Measurements from ENCODE around the gene SLC43A2. TPM values are rescaled to one million over a fixed set of nuclear protein-coding genes. Genes with fewer than 3 reads are reported as not detected.
"Not testable (repeated sequence)": the region's sequence is repeated elsewhere in the genome, so short reads cannot be mapped to it uniquely, and the experiment has no call there.

Gene SLC43A2
- total and polyA plus RNA-seq, 2 donors from 2014 or later, result 48.9 to 60.4 TPM

DNA sequence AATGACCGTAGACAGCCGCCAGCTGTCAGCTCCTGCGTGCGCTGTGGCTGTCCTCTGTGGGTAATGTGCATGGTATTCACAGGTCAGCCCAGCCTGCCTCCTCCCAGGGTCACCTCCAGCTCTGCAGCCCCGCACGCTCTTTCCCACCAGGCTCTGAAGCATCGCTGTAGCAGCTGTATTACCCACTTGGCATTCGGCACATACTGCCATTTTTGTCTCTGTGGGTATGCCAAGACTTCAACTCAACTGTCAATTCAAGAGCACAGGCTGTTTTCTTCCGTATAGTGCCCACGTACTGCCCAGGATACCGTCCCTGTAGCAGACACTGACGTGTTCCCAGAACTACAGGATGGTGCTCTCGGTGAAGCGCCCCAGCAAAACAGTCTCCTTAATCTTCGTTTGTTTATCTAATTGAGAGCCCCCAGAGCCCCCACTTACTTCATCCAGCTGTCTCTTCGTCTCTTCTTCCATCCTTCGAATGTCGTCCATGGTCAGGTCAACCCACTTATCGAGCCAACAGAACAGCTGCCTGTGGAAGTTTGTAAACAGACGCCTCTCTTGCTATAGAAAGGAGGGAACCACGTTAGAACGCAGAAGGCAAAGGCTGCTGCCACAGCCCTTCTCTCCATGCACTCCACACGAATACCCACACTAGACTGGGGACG, 94.8 kb downstream of the SLC43A2 start:
- FAIRE-seq (no peak), DNase-seq (no peak)
- no peak overlapping the region for H3K27ac ChIP-seq (ENCODE audit: low read depth in 2 of 2, low read length in 2 of 2)
- H3K4me3 ChIP-seq (ENCODE audit: low read length in 3 of 3), result no peak overlapping the region
- no peaks in the 10 kb centered on the region for H3K27me3 ChIP-seq (ENCODE audit: control insufficient read depth, insufficient read depth, low read length)
- H3K9ac ChIP-seq (ENCODE audit: low read length in 3 of 3), result no peak overlapping the region
- H3K36me3 ChIP-seq (ENCODE audit: control insufficient read depth in 2 of 3, insufficient read depth in 3 of 3, low read length in 3 of 3), result peaks cover 3 to 59% (median 32%) of the 10 kb centered on the region in 3 donors
- TF ChIP-seq, protein P1, sequence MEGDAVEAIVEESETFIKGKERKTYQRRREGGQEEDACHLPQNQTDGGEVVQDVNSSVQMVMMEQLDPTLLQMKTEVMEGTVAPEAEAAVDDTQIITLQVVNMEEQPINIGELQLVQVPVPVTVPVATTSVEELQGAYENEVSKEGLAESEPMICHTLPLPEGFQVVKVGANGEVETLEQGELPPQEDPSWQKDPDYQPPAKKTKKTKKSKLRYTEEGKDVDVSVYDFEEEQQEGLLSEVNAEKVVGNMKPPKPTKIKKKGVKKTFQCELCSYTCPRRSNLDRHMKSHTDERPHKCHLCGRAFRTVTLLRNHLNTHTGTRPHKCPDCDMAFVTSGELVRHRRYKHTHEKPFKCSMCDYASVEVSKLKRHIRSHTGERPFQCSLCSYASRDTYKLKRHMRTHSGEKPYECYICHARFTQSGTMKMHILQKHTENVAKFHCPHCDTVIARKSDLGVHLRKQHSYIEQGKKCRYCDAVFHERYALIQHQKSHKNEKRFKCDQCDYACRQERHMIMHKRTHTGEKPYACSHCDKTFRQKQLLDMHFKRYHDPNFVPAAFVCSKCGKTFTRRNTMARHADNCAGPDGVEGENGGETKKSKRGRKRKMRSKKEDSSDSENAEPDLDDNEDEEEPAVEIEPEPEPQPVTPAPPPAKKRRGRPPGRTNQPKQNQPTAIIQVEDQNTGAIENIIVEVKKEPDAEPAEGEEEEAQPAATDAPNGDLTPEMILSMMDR (IDR thresholded peaks at IDR 0.05; ENCODE audit: borderline replicate concordance, extremely low read depth, insufficient read depth), result no peak
- no peaks in the 10 kb centered on the region for H3K4me1 ChIP-seq (ENCODE audit: control insufficient read depth in 2 of 3, insufficient read depth in 2 of 3, low read depth in 1 of 3, low read length in 3 of 3)
- H3K9me3 ChIP-seq (ENCODE audit: control insufficient read depth in 2 of 3, insufficient read depth in 1 of 3, low read length in 3 of 3), result no peaks in the 10 kb centered on the region
- intact Hi-C loops (cut with DNase I), result no loop called here

DNA sequence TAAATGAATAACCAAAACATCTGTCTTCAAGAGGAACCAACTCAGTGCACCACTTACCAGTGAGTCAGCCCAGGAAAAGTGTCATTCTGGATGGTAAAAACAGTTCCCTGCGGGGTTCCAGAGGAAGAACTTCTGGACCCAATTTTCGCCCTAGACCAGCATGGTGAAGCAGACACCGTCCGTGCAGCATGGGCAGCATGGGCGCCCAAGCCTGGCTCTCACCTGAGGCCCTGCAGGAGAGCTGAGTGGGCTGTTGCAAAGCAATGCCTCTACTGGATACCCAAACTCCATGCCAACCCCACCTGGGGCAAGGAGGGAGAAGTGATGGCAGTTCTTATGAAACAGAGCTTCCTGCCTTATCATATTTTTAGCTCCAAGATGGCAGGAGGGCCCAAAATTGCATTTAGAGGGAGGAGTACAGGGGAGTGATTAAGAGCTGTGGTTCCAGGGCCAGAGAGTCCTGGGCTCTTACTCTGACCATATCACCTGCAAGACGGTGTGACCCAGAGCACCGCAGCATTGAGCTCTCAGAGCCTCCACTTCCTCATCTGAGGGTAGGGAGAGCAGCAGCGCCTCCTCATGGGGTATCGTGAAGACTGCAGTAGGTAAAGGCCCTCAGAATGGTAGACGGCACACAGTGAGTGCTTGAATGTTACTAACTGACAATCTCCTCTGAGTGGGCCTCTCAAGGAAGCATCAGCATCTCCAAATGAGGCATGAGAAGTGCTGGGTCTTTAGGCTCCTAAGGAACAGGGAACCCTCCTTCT, 95.6 kb downstream of the SLC43A2 start:
- Histone ChIP-seq H3K36me3 (ENCODE audit: control insufficient read depth in 2 of 3, insufficient read depth in 3 of 3, low read length in 3 of 3) (peaks cover 3 to 56% (median 25%) of the 10 kb centered on the region in 3 donors), H3K4me1 (ENCODE audit: control insufficient read depth in 2 of 3, insufficient read depth in 2 of 3, low read depth in 1 of 3, low read length in 3 of 3) (no peaks in the 10 kb centered on the region), H3K4me3 (ENCODE audit: low read length in 3 of 3) (no peak overlapping the region), H3K27me3 (ENCODE audit: control insufficient read depth, insufficient read depth, low read length) (no peaks in the 10 kb centered on the region), H3K9ac (ENCODE audit: low read length in 3 of 3) (no peak overlapping the region), H3K27ac (ENCODE audit: low read depth in 2 of 2, low read length in 2 of 2) (no peak overlapping the region), H3K9me3 (ENCODE audit: control insufficient read depth in 2 of 3, insufficient read depth in 1 of 3, low read length in 3 of 3) (no peaks in the 10 kb centered on the region)
- TF ChIP-seq, protein P1 (IDR thresholded peaks at IDR 0.05; ENCODE audit: borderline replicate concordance, extremely low read depth, insufficient read depth), result no peak
- intact Hi-C loops (cut with DNase I), result no loop called here
- FAIRE-seq (no peak), DNase-seq (no peak)

DNA sequence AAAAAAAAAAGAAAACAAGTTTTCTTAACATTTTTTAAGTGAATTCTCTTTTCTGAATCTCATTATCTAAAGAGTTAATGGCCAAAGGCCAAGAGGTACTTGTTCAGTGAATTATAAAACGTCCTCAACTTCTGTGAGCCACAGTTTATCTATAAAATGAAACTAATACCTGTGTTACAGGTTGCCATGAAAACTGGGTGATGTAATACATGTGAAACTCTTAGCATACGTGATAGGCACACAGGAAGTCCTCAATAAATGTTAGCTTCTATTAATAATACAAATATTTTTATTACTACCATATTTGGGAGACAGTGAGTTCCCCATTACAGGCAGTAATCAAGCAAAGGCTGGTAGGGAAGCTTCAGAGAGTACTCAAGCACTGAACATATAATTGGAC, 98.8 kb downstream of the SLC43A2 start:
- no peak overlapping the region for H3K4me3 ChIP-seq (ENCODE audit: low read length in 3 of 3)
- H3K27ac ChIP-seq (ENCODE audit: low read depth in 2 of 2, low read length in 2 of 2), result no peak overlapping the region
- H3K9me3 ChIP-seq (ENCODE audit: control insufficient read depth in 2 of 3, insufficient read depth in 1 of 3, low read length in 3 of 3), result no peaks in the 10 kb centered on the region
- TF ChIP-seq, protein P1 (IDR thresholded peaks at IDR 0.05; ENCODE audit: borderline replicate concordance, extremely low read depth, insufficient read depth), result no peak
- intact Hi-C loops (cut with DNase I), result no loop called here
- FAIRE-seq, result no peak
- DNase-seq, result no peak
- no peaks in the 10 kb centered on the region for H3K27me3 ChIP-seq (ENCODE audit: control insufficient read depth, insufficient read depth, low read length)
- H3K4me1 ChIP-seq (ENCODE audit: control insufficient read depth in 2 of 3, insufficient read depth in 2 of 3, low read depth in 1 of 3, low read length in 3 of 3), result no peaks in the 10 kb centered on the region
- H3K9ac ChIP-seq (ENCODE audit: low read length in 3 of 3), result no peak overlapping the region
- H3K36me3 ChIP-seq (ENCODE audit: control insufficient read depth in 2 of 3, insufficient read depth in 3 of 3, low read length in 3 of 3), result peaks cover 3 to 44% (median 19%) of the 10 kb centered on the region in 3 donors

DNA sequence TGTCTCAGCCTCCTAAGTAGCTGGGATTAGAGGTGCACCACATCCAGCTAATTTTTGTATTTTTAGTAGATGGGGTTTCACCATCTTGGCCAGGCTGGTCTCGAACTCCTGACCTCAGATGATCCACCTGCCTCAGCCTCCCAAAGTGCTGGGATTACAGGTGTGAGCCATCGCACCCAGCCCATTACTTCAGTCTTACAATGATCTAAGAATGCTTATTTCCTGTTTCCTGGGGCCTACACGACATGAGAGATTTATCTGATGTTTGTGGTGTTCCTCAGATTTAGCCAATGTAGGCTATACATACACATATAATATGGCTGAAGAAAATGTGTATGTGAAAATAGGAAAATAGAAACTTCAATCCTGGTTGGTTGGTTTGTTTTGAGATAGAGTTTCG, 101.8 kb downstream of the SLC43A2 start:
- H3K9me3 ChIP-seq (ENCODE audit: control insufficient read depth in 2 of 3, insufficient read depth in 1 of 3, low read length in 3 of 3); intact Hi-C loops (cut with DNase I); H3K4me3 ChIP-seq (ENCODE audit: low read length in 3 of 3); FAIRE-seq; H3K27me3 ChIP-seq (ENCODE audit: control insufficient read depth, insufficient read depth, low read length); DNase-seq; H3K4me1 ChIP-seq (ENCODE audit: control insufficient read depth in 2 of 3, insufficient read depth in 2 of 3, low read depth in 1 of 3, low read length in 3 of 3); H3K9ac ChIP-seq (ENCODE audit: low read length in 3 of 3); H3K27ac ChIP-seq (ENCODE audit: low read depth in 2 of 2, low read length in 2 of 2): not testable (repeated sequence)
- H3K36me3 ChIP-seq (ENCODE audit: control insufficient read depth in 2 of 3, insufficient read depth in 3 of 3, low read length in 3 of 3), result peaks cover 0 to 29% (median 0%) of the 10 kb centered on the region in 3 donors

All from kidney (tissue), 14 donors.